Stomach smooth muscle (tissue), 2 donors: ENCODE measurements around the gene CEP170.

Experiments used
- H3K27ac ChIP-seq: one replicate; pipeline ENCODE4 v1.7.0; 2013; ENCODE audit warnings: mild to moderate bottlenecking, low read length, inconsistent platforms
- H3K27me3 ChIP-seq, 2 donors: one replicate each; pipeline ENCODE4 v1.7.0; 2013; ENCODE audit warnings: low read length in 2 of 2; ENCODE audit not compliant: insufficient read depth in 2 of 2, control insufficient read depth in 1 of 2
- H3K36me3 ChIP-seq, 2 donors: one replicate each; pipeline ENCODE4 v1.7.0; 2013; ENCODE audit warnings: low read length in 2 of 2; ENCODE audit not compliant: control insufficient read depth in 2 of 2, insufficient read depth in 2 of 2
- H3K4me1 ChIP-seq: one replicate; pipeline ENCODE4 v1.7.0; 2013; ENCODE audit warnings: low read length; ENCODE audit not compliant: control insufficient read depth, insufficient read depth
- H3K4me3 ChIP-seq, 2 donors: one replicate each; pipeline ENCODE4 v1.7.0; 2013; ENCODE audit warnings: low read length in 2 of 2
- H3K9ac ChIP-seq, 2 donors: one replicate each; pipeline ENCODE4 v1.7.0; 2013; ENCODE audit warnings: low read length in 2 of 2, mild to moderate bottlenecking in 1 of 2
- H3K9me3 ChIP-seq, 2 donors: one replicate each; pipeline ENCODE4 v1.7.0; 2013; ENCODE audit warnings: low read length in 2 of 2; ENCODE audit not compliant: control insufficient read depth in 2 of 2
- donor health status: healthy.
- donor health status: Pancreatic carcinoma.

The CEP170 gene

DNA sequence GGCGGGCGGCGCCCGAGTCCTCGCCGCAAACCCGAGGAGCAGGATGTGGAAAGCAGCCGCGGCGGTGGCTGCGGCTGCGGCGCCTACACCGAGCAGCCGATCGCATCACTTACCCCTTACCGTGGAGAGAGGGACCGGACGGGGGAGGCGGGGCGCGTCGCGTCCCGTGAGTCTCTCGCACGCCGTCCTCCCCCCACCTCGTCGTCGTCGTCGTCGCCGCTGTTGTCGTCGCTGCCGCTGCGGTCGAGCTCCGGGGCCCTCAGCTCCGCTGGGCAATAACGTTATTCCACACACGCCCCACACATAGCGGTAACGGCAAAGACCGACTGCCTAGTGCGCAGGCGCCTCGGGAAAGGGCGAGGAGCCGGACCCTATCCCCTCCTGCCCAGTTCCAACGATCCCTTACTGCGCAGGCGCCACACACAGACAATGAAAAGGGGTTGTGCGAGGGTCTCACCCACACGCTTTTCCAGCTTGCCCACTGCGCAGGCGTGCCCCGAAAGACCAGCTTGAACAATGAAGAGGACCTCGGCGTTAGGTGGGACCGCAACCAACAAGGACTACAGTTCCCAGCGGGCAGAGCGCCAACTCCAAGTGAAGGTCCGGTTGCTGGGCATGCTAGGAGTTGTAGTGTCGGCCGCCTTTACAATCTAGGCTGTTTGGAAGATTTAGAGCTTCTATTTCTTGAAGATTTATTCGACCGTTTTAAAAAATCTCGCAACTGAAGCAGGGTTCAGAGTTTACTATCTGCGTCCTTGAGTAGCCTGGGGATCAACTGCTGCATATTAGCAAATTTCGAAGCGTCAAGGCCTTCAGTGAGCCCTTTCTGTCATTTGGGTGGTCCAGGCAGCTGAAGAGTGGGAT is at the start of gene CEP170:
Gene CEP170 (minus strand): TSS at position 355 of the 864 bp plus-strand sequence. CDS start 30,001 bp downstream, outside the sequence.
- Histone ChIP-seq H3K9ac (peak within 1 kb of the TSS; percentile 95), H3K9me3 (no peaks in the 10 kb centered on the region), H3K27me3 (no peaks in the 10 kb centered on the region), H3K36me3 (no peaks in the 10 kb centered on the region), H3K4me1 (peaks cover 2% of the 10 kb centered on the region), H3K4me3 (peak within 1 kb of the TSS; percentile 90 to 91), H3K27ac (peak within 1 kb of the TSS; percentile 89)

DNA sequence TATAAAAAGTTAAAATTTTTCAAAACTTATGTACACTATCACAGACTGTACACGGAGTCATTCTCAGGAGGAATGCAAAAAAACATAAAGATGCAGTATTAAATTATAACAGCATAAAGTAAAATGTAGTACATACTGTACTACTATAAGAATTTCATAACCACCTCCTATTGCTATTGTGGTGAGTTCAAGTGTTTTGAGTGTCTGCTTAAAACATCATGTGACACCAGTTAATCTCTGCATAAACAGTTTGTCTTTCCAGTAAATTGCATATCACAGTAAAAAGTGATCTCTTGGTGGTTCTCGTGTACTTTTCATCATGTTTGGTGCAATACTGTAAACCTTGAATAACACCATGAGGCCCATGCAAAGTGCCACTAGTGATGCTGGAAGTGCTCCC is 46.0 kb upstream of the CEP170 start:
- H3K27ac ChIP-seq = no peak overlapping the region
- no peaks in the 10 kb centered on the region for H3K27me3 ChIP-seq
- H3K9ac ChIP-seq = no peak overlapping the region
- no peaks in the 10 kb centered on the region for H3K9me3 ChIP-seq
- no peak overlapping the region for H3K4me3 ChIP-seq
- peaks cover 0 to 11% of the 10 kb centered on the region in 2 donors for H3K36me3 ChIP-seq
- no peaks in the 10 kb centered on the region for H3K4me1 ChIP-seq

GRCh38 chr1:243299069-243299468 is 44.0 kb upstream of the CEP170 start:
- Histone ChIP-seq H3K36me3 (peaks cover 0 to 11% of the 10 kb centered on the region in 2 donors), H3K4me1 (no peaks in the 10 kb centered on the region), H3K4me3 (no peak overlapping the region), H3K9me3 (no peaks in the 10 kb centered on the region), H3K27ac (no peak overlapping the region), H3K9ac (no peak overlapping the region), H3K27me3 (no peaks in the 10 kb centered on the region)

GRCh38 chr1:243294723-243295121 is 39.6 kb upstream of the CEP170 start:
- Histone ChIP-seq H3K4me1 (no peaks in the 10 kb centered on the region), H3K27me3 (no peaks in the 10 kb centered on the region), H3K27ac (no peak overlapping the region), H3K9ac (no peak overlapping the region), H3K9me3 (no peaks in the 10 kb centered on the region), H3K4me3 (no peak overlapping the region), H3K36me3 (peaks cover 3 to 12% of the 10 kb centered on the region in 2 donors)

DNA sequence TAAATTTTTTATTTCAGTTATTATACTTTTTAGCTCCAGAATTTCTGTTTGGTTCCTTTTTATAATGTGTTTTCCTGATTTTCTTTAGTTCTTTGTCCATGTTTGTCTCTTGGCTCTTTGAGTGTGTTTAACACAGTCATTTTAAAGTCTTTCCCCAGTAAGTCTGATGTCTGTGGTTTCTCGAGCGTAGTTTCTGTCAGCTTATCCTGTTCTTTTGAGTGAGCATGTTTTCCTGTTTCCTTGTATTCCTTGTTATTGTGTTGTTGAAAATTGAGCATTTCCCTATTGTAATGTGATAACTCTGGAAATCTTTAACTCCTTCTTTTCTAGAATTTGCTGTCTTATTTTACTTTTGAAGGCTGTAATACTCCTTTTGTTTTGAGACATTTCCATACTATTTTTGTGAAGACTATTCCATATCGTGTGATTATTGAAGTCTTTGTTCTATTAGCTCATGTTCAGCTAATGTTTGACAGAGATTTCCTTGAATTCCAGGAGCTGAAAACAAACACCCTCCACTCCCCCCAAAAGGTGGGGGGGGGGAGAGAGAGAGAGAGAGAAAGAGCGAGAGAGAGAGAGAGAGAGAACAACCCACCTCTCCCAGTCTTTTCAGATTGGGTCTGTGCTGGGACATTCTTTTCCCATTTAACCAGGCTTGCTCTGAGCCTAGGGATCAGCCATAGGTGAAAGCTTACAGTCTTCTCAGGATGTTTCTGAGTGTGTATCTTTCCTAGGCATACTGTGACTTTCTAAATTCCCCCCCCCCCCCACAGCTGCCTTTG is 39.1 kb upstream of the CEP170 start:
- peaks cover 3 to 12% of the 10 kb centered on the region in 2 donors for H3K36me3 ChIP-seq
- no peak overlapping the region for H3K27ac ChIP-seq
- no peaks in the 10 kb centered on the region for H3K4me1 ChIP-seq
- H3K9me3 ChIP-seq = no peaks in the 10 kb centered on the region
- H3K9ac ChIP-seq = no peak overlapping the region
- no peak overlapping the region for H3K4me3 ChIP-seq
- H3K27me3 ChIP-seq = no peaks in the 10 kb centered on the region

- H3K9me3 ChIP-seq = no peaks in the 10 kb centered on the region
- no peak overlapping the region for H3K9ac ChIP-seq
- no peak overlapping the region for H3K27ac ChIP-seq
- no peak overlapping the region for H3K4me3 ChIP-seq
- no peaks in the 10 kb centered on the region for H3K27me3 ChIP-seq
- H3K36me3 ChIP-seq = peaks cover 6 to 12% of the 10 kb centered on the region in 2 donors
- H3K4me1 ChIP-seq = no peaks in the 10 kb centered on the region
Measured at GRCh38 chr1:243292117-243292516, 37.0 kb upstream of the CEP170 start.

DNA sequence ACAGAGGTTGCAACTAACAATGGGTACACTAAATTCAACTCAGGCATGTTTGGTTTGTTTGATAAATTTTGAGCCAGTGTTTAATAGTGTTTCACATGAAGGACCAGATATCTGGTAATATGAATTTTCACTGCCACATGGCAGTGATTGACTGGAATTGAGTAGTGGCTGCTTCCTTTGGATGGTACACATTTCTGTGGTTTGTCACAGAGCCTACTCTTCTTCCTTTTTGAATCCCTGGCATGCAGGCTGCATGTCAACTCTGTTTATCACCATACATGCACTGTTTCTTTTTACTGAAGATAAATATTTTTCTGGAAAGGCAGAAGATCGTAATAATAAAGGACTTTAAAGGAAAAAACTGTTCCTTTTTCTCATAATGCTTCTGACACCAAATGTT is 36.2 kb upstream of the CEP170 start:
- Histone ChIP-seq H3K27ac (no peak overlapping the region), H3K9me3 (no peaks in the 10 kb centered on the region), H3K27me3 (no peaks in the 10 kb centered on the region), H3K4me3 (no peak overlapping the region), H3K4me1 (no peaks in the 10 kb centered on the region), H3K9ac (no peak overlapping the region), H3K36me3 (peaks cover 6 to 19% of the 10 kb centered on the region in 2 donors)

DNA sequence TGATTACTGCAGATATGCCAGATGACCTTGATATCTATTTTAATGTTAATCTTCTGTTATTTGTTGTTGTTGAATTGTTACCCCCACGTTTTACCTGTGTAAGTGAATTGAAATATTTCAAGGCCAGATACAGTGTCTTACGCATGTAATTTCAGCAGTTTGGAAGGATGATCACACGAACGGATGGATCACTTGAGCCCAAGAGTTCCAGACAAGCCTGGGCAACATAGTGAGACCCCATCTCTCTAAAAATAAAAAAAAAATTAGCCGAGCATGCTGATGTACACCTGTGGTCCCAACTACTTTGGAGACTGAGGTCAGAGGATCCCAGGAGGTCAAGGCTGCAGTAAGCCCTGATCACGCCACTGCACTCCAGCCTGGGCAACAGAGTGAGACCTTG is 33.0 kb upstream of the CEP170 start:
- Histone ChIP-seq H3K4me3 (no peak overlapping the region), H3K9ac (no peak overlapping the region), H3K36me3 (peaks cover 6 to 22% of the 10 kb centered on the region in 2 donors), H3K27me3 (no peaks in the 10 kb centered on the region), H3K9me3 (no peaks in the 10 kb centered on the region), H3K4me1 (no peaks in the 10 kb centered on the region), H3K27ac (no peak overlapping the region)

DNA sequence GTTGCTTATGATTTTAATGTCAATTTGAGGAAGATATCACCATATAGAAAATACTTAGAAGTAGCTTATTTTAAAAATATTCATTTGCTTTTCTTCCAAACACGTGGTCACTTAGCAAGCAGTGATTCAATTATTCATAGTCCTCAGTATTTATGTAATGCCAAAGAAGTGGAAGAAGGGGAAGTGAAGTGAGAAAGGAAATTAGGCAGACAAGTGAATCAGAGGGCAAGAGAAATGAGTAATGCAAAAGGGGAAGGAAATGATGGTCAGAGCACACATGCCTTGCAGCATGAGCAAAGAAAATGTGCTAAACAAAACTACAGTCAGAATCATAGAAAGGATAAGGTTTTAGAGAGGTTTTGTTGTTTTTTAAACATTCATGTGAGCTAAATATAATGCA is 32.6 kb upstream of the CEP170 start:
- H3K9me3 ChIP-seq = no peaks in the 10 kb centered on the region
- peak overlapping the region in 1 of 2 donors; percentile 14 for H3K9ac ChIP-seq
- no peak overlapping the region for H3K27ac ChIP-seq
- no peaks in the 10 kb centered on the region for H3K4me1 ChIP-seq
- H3K36me3 ChIP-seq = peaks cover 6 to 22% of the 10 kb centered on the region in 2 donors
- no peaks in the 10 kb centered on the region for H3K27me3 ChIP-seq
- no peak overlapping the region for H3K4me3 ChIP-seq

- Histone ChIP-seq H3K9ac (no peak overlapping the region), H3K36me3 (peaks cover 6 to 22% of the 10 kb centered on the region in 2 donors), H3K9me3 (no peaks in the 10 kb centered on the region), H3K27ac (no peak overlapping the region), H3K4me1 (no peaks in the 10 kb centered on the region), H3K4me3 (no peak overlapping the region), H3K27me3 (no peaks in the 10 kb centered on the region)
Measured at GRCh38 chr1:243287123-243287460, 32.0 kb upstream of the CEP170 start.
